Hepatocyte (in vitro differentiated cells): Measurements from ENCODE around the gene VSIG10L.

Experiments
- CTCF ChIP-seq: fragments of 200-600 bp; sonication (generic); IDR thresholded peaks from 2 replicates; pipeline ENCODE4 v1.5.1; 2016; ENCODE audit warnings: antibody characterized with exemption, mild to moderate bottlenecking; ENCODE audit not compliant: poor library complexity
- EZH2 ChIP-seq: fragments of 200-600 bp; sonication (generic); IDR thresholded peaks from 2 replicates; pipeline ENCODE4 v1.6.1; 2016; ENCODE audit warnings: antibody characterized with exemption, mild to moderate bottlenecking, borderline replicate concordance
- EZH2phosphoT487 ChIP-seq: fragments of 200-600 bp; sonication (generic); IDR thresholded peaks from one replicate; pipeline ENCODE4 v1.6.1; 2018; ENCODE audit warnings: antibody characterized with exemption, mild to moderate bottlenecking, low read depth, moderate library complexity; ENCODE audit not compliant: unreplicated experiment, severe bottlenecking

DNA sequence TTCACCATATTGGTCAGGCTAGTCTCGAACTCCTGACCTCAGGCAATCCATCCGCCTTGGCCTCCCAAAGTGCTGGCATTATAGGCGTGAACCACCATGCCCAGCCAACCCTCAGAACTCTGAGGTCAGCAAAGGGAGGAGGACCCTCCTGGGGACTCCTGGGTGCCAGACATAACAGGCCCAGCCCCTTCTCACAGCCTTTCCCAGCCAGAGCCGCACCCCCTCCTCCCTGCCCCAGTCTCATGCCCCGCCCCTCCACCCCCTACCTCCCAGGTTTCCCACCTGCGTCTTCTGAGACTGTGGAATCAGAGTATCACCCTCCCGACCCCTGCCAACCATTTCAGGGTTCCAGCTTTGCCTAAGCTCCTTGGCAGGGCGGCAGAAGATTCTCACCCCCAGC is 25.3 kb downstream of the VSIG10L start:
- TF ChIP-seq CTCF (no peak), EZH2 (no peak), EZH2phosphoT487 (no peak)
